ENCODE results near the gene TMEM245. TPM values are rescaled to one million over a fixed set of nuclear protein-coding genes. Genes with fewer than 3 reads are reported as not detected.

Gene TMEM245
- total RNA-seq, 1 donor from 2014 or later, result 26.5 TPM

- peaks cover 1% of the 10 kb centered on the region for H3K36me3 Mint-ChIP-seq (ENCODE audit: unreplicated experiment)
- no peak for DNase-seq
- H3K4me1 Mint-ChIP-seq (ENCODE audit: low read depth, unreplicated experiment), result peaks cover 8% of the 10 kb centered on the region
- no peak overlapping the region for H3K27ac Mint-ChIP-seq (ENCODE audit: unreplicated experiment)
- H3K4me3 Mint-ChIP-seq (ENCODE audit: unreplicated experiment), result no peak overlapping the region
- no peaks in the 10 kb centered on the region for H3K27me3 Mint-ChIP-seq (ENCODE audit: unreplicated experiment)
- TF ChIP-seq CTCF (IDR thresholded peaks at IDR 0.05; ENCODE audit: partially characterized antibody, unreplicated experiment), result no peak
- H3K9me3 Mint-ChIP-seq (ENCODE audit: unreplicated experiment), result no peaks in the 10 kb centered on the region
These were observed 21.4 kb downstream of the TMEM245 start for GRCh38 chr9:109098171-109098959.

- H3K4me1 Mint-ChIP-seq (ENCODE audit: low read depth, unreplicated experiment), result peaks cover 8% of the 10 kb centered on the region
- no peak for TF ChIP-seq CTCF (IDR thresholded peaks at IDR 0.05; ENCODE audit: partially characterized antibody, unreplicated experiment)
- no peaks in the 10 kb centered on the region for H3K9me3 Mint-ChIP-seq (ENCODE audit: unreplicated experiment)
These were observed 22.6 kb downstream of the TMEM245 start for GRCh38 chr9:109097146-109097545.

GRCh38 chr9:109095321-109095720 is 24.4 kb downstream of the TMEM245 start:
- H3K27ac Mint-ChIP-seq (ENCODE audit: unreplicated experiment), result no peak overlapping the region
- H3K36me3 Mint-ChIP-seq (ENCODE audit: unreplicated experiment), result no peaks in the 10 kb centered on the region

More at GRCh38 chr9:109097146-109097545, 22.6 kb downstream of the TMEM245 start:
- H3K27ac Mint-ChIP-seq (ENCODE audit: unreplicated experiment), result no peak overlapping the region
- no peak for DNase-seq
- no peaks in the 10 kb centered on the region for H3K36me3 Mint-ChIP-seq (ENCODE audit: unreplicated experiment)
- no peak overlapping the region for H3K4me3 Mint-ChIP-seq (ENCODE audit: unreplicated experiment)
- no peaks in the 10 kb centered on the region for H3K27me3 Mint-ChIP-seq (ENCODE audit: unreplicated experiment)

GRCh38 chr9:109094268-109094667 is 25.5 kb downstream of the TMEM245 start:
- Mint-ChIP-seq H3K9me3 (ENCODE audit: unreplicated experiment) (no peaks in the 10 kb centered on the region), H3K27ac (ENCODE audit: unreplicated experiment) (no peak overlapping the region), H3K36me3 (ENCODE audit: unreplicated experiment) (no peaks in the 10 kb centered on the region), H3K27me3 (ENCODE audit: unreplicated experiment) (no peaks in the 10 kb centered on the region), H3K4me3 (ENCODE audit: unreplicated experiment) (no peak overlapping the region), H3K4me1 (ENCODE audit: low read depth, unreplicated experiment) (peaks cover 8% of the 10 kb centered on the region)
- TF ChIP-seq CTCF (IDR thresholded peaks at IDR 0.05; ENCODE audit: partially characterized antibody, unreplicated experiment), result no peak
- no peak for DNase-seq

More at GRCh38 chr9:109095321-109095720, 24.4 kb downstream of the TMEM245 start:
- Mint-ChIP-seq H3K9me3 (ENCODE audit: unreplicated experiment) (no peaks in the 10 kb centered on the region), H3K27me3 (ENCODE audit: unreplicated experiment) (no peaks in the 10 kb centered on the region), H3K4me3 (ENCODE audit: unreplicated experiment) (no peak overlapping the region), H3K4me1 (ENCODE audit: low read depth, unreplicated experiment) (peaks cover 8% of the 10 kb centered on the region)
- no peak for DNase-seq
- TF ChIP-seq CTCF (IDR thresholded peaks at IDR 0.05; ENCODE audit: partially characterized antibody, unreplicated experiment), result no peak

- H3K36me3 Mint-ChIP-seq (ENCODE audit: unreplicated experiment), result no peaks in the 10 kb centered on the region
These were observed 27.2 kb downstream of the TMEM245 start for GRCh38 chr9:109092587-109092986.

More at GRCh38 chr9:109092587-109092986, 27.2 kb downstream of the TMEM245 start:
- Mint-ChIP-seq H3K4me3 (ENCODE audit: unreplicated experiment) (no peak overlapping the region), H3K9me3 (ENCODE audit: unreplicated experiment) (no peaks in the 10 kb centered on the region), H3K27ac (ENCODE audit: unreplicated experiment) (no peak overlapping the region), H3K27me3 (ENCODE audit: unreplicated experiment) (no peaks in the 10 kb centered on the region), H3K4me1 (ENCODE audit: low read depth, unreplicated experiment) (no peaks in the 10 kb centered on the region)
- DNase-seq, result no peak
- TF ChIP-seq CTCF (IDR thresholded peaks at IDR 0.05; ENCODE audit: partially characterized antibody, unreplicated experiment), result no peak

Data from glutamatergic neuron (in vitro differentiated cells).